SU-DHL-6 (cell line): ENCODE measurements around the gene SSRP1.

Source experiments
- CTCF ChIP-seq: fragments of 200-600 bp; sonication (generic); IDR thresholded peaks from one replicate; pipeline ENCODE4 v1.5.1; 2017; ENCODE audit warnings: antibody characterized with exemption, mild to moderate bottlenecking, low read length, moderate library complexity; ENCODE audit not compliant: insufficient read depth, poor library complexity, severe bottlenecking
- EZH2phosphoT487 ChIP-seq: fragments of 200-600 bp; sonication (generic), shearing (Covaris generic); conservative IDR thresholded peaks from 2 replicates; pipeline ENCODE4 v1.6.1; 2018; ENCODE audit warnings: mild to moderate bottlenecking, antibody characterized with exemption, low read length, moderate library complexity, mixed read lengths

DNA sequence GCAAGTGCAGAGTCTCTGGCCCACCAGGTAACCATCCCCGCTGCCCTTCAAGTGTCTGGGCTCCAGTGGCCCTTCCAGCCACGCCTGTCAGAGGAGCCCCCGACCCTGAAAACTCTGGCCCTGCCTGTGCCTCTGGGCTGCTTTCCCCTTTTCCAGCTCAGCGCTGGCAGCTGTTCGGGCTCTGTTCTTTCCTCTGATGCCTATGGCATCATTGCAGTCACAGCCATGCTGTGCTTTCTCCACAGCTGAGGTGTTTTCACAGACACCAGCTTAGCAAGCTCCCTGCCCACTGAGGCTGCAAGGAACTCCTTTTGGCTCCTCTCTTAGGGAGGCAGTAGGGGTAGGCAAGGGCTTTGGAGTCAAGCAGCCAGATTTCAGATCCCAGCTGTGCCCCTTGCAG lies 23.7 kb upstream of the SSRP1 start:
- TF ChIP-seq CTCF: no peak
- TF ChIP-seq EZH2phosphoT487: no peak
